ENCODE data around the gene OR2AG1. TPM values are rescaled to one million over a fixed set of nuclear protein-coding genes. Genes with fewer than 3 reads are reported as not detected.

The OR2AG1 gene, protein sequence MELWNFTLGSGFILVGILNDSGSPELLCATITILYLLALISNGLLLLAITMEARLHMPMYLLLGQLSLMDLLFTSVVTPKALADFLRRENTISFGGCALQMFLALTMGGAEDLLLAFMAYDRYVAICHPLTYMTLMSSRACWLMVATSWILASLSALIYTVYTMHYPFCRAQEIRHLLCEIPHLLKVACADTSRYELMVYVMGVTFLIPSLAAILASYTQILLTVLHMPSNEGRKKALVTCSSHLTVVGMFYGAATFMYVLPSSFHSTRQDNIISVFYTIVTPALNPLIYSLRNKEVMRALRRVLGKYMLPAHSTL
- 0.15 and 0.17 TPM in 2 replicates for polyA plus RNA-seq

DNA sequence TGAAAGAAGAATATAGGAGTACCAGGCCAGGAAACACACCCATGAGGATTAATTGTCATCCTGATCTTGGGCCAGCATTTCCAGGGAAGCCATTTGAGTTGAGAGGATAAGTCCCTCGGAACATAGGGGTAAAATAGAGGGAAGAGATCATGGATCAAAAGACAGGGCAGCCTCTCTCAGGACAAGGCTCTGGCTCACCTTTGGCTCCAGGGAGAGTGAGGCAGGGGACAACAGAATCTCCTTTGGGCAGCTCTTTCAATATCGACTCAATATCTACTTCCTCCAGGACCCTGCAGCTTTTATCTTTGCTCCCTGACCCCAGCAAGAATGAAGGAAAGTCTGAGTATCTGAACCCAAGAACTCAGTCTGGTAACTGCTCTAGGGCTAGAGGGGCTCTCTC is at the start of gene OR2AG1:
Gene OR2AG1 (plus strand): TSS at position 301 of the 400 bp plus-strand sequence. CDS start 2,018 bp downstream, outside the sequence.

DNA sequence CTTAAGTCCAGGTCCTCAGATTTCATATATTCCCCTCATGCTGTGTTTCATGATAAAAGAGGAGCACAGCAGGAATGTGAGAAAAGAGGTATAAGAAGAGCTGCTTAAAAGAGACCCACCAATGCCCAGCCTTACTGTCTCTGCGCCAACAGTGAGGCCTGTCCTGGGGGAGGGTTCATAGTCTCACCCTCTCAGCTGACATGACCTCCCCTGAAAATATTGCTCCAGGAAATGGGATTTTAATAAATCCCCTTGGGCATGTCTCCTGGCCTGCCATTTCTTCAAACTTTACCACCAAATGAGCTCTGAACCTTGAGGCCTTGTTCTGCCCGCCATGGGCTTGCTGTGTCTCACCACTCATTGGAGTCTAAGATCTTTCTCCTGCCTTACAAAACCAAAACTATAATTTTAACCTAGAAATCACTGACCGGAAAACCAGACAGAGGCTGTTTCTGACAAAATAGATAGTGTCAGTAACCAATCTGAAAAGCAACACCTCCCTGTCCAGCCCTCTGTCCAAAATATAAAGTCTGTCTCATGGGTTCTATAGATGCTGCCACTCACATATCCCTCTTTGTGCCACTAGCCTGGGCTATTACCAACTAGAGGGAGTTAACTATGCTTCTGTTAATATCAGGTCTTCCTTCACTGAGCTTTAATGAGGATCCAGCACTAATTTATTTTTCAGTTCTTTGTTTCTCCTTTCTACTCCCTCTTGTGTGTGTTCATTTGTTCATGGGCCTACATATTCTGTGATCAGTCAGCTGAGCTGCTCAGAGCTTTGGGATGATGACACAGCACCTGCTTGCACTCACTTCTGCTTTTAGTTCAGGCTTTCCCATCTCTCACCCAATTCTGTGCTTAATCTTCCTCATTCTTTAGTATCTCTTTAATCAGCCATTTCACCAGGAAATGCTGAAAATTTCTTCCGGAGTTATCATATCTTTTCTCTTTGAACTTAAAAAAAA is 10.6 kb upstream of the OR2AG1 start, which contains the start of gene OR2AG2:
Gene OR2AG2 (minus strand): TSS at position 51 of the 968 bp plus-strand sequence. CDS start 3,019 bp downstream, outside the sequence.

DNA sequence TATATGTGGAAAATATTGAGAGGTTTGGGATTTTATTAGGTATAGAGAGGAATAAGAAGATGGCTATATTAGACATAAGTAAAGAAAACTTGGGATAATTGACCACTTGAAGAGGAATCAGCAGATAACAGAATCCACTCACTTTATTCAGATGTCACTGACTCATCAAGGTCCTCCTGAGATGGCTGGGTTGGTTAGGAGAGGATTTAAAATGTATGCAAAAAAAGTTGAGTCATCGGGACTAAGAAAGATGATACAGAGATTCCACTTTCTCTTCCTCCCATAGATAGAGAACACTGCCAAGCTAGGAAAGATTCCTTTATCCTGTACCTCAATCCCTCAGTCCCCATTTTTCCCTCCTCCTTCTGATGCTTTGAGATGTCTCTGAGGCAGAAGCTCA is 16.6 kb downstream of the OR2AG1 start, which contains the start of gene OR6A2:
Gene OR6A2 (minus strand): TSS at position 288 of the 400 bp plus-strand sequence. CDS start 3,981 bp downstream, outside the sequence.

Other genes starting within 250 kb of the OR2AG1 start
- gene RRP8, start 179.4 kb upstream of the OR2AG1 start, polyA plus RNA-seq: 2.5 and 10.6 TPM in 2 replicates
- 25.7 and 26.9 TPM in 2 replicates for gene ILK, start 179.2 kb upstream of the OR2AG1 start, polyA plus RNA-seq
- gene TAF10, start 170.8 kb upstream of the OR2AG1 start, polyA plus RNA-seq: 46.1 and 88.1 TPM in 2 replicates
- gene TPP1, start 163.6 kb upstream of the OR2AG1 start, polyA plus RNA-seq: 32.0 and 39.2 TPM in 2 replicates
- 0.12 and 0.34 TPM in 2 replicates for gene DCHS1, start 127.2 kb upstream of the OR2AG1 start, polyA plus RNA-seq
- gene MRPL17, start 99.7 kb upstream of the OR2AG1 start, polyA plus RNA-seq: 42.3 and 43.2 TPM in 2 replicates
- 0.07 and 3.3 TPM in 2 replicates for gene OR2AG2, start 11.0 kb upstream of the OR2AG1 start, polyA plus RNA-seq
- gene OR6A2, start 16.7 kb downstream of the OR2AG1 start, polyA plus RNA-seq: not detected in 2 replicates
- not detected in 2 replicates for gene OR10A5, start 62.7 kb downstream of the OR2AG1 start, polyA plus RNA-seq
- 0.19 and 0.46 TPM in 2 replicates for gene OR10A2, start 80.0 kb downstream of the OR2AG1 start, polyA plus RNA-seq
- not detected in 2 replicates for gene OR10A4, start 93.6 kb downstream of the OR2AG1 start, polyA plus RNA-seq
- not detected in 2 replicates for gene OR2D2, start 109.5 kb downstream of the OR2AG1 start, polyA plus RNA-seq
- 0.93 TPM in 1 of 2 replicates, not detected in the other for gene OR2D3, start 138.0 kb downstream of the OR2AG1 start, polyA plus RNA-seq
- 6.3 and 9.3 TPM in 2 replicates for gene ZNF215, start 143.4 kb downstream of the OR2AG1 start, polyA plus RNA-seq
- 4.1 and 5.0 TPM in 2 replicates for gene ZNF214, start 237.3 kb downstream of the OR2AG1 start, polyA plus RNA-seq
- 0.07 TPM in 1 of 2 replicates, not detected in the other for gene NLRP14, start 237.5 kb downstream of the OR2AG1 start, polyA plus RNA-seq

Measured in Purkinje cell (primary cell).